ENCODE results near the gene EVC2.

DNA sequence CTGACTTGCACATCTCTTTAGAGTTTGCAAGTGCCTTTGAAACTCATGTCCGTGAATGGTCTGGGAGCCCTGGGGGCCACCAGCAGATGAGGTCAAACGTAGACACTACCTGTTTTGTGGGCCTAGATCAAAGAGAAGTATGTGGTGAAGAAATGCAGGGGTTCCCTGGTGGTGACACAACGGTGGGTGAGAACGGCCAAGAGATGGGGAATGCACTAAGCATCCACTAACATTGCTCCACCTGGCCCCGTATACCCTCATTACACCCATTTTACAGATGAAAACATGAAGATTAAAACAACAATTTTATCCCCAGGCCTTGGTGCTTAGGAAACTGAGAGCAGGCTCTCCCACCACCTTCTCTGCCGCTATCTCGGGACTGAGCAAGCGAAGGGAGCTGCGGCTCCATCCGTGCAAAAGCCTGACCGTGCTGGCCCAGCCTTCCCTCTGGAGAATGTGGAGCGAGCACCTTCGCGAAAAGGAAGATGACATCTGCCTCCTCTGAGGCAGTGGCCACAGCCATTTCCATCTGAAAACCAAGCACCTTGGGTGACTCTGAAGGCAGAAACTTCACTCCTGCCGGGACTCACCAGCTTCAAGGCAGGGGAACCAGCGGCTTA is 91.9 kb downstream of the EVC2 start:
- no peak for TF ChIP-seq ZNF263 (CRISPR knock-in tag; IDR thresholded peaks at IDR 0.05; ENCODE audit: borderline replicate concordance)
- no peak for TF ChIP-seq ETS1 (conservative IDR thresholded peaks at IDR 0.05; ENCODE audit: control insufficient read depth, low read depth, low read length)
- TF ChIP-seq, protein P1, sequence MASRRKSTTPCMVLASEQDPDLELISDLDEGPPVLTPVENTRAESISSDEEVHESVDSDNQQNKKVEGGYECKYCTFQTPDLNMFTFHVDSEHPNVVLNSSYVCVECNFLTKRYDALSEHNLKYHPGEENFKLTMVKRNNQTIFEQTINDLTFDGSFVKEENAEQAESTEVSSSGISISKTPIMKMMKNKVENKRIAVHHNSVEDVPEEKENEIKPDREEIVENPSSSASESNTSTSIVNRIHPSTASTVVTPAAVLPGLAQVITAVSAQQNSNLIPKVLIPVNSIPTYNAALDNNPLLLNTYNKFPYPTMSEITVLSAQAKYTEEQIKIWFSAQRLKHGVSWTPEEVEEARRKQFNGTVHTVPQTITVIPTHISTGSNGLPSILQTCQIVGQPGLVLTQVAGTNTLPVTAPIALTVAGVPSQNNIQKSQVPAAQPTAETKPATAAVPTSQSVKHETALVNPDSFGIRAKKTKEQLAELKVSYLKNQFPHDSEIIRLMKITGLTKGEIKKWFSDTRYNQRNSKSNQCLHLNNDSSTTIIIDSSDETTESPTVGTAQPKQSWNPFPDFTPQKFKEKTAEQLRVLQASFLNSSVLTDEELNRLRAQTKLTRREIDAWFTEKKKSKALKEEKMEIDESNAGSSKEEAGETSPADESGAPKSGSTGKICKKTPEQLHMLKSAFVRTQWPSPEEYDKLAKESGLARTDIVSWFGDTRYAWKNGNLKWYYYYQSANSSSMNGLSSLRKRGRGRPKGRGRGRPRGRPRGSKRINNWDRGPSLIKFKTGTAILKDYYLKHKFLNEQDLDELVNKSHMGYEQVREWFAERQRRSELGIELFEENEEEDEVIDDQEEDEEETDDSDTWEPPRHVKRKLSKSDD (conservative IDR thresholded peaks at IDR 0.05; ENCODE audit: low read length): no peak
- TF ChIP-seq CTCF (IDR thresholded peaks at IDR 0.05 in 2 of 3, conservative IDR thresholded peaks at IDR 0.05 in 1 of 3; ENCODE audit: insufficient read depth in 2 of 3, low read depth in 1 of 3, low read length in 3 of 3): no peak
- TF ChIP-seq, protein P2, sequence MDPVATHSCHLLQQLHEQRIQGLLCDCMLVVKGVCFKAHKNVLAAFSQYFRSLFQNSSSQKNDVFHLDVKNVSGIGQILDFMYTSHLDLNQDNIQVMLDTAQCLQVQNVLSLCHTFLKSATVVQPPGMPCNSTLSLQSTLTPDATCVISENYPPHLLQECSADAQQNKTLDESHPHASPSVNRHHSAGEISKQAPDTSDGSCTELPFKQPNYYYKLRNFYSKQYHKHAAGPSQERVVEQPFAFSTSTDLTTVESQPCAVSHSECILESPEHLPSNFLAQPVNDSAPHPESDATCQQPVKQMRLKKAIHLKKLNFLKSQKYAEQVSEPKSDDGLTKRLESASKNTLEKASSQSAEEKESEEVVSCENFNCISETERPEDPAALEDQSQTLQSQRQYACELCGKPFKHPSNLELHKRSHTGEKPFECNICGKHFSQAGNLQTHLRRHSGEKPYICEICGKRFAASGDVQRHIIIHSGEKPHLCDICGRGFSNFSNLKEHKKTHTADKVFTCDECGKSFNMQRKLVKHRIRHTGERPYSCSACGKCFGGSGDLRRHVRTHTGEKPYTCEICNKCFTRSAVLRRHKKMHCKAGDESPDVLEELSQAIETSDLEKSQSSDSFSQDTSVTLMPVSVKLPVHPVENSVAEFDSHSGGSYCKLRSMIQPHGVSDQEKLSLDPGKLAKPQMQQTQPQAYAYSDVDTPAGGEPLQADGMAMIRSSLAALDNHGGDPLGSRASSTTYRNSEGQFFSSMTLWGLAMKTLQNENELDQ (CRISPR knock-in tag; IDR thresholded peaks at IDR 0.05; ENCODE audit: borderline replicate concordance): no peak
- no peak for TF ChIP-seq EGR1 (conservative IDR thresholded peaks at IDR 0.05)
- TF ChIP-seq CC2D1A (IDR thresholded peaks at IDR 0.05): no peak
